K562 (cell line): ENCODE measurements around the gene CDH7. TPM values are rescaled to one million over a fixed set of nuclear protein-coding genes. Genes with fewer than 3 reads are reported as not detected.

ENCODE experiments used
- DEAF1 ChIP-seq: fragments of 450-650 bp; formaldehyde crosslinking; IDR thresholded peaks from 2 replicates; pipeline ENCODE4 v1.4.0; 2020; ENCODE audit warnings: mild to moderate bottlenecking, moderate library complexity
- HDAC6 ChIP-seq: IDR thresholded peaks from 2 replicates; pipeline ENCODE4 v1.6.1; 2012; ENCODE audit warnings: low read depth, mild to moderate bottlenecking, control low read depth, inconsistent platforms, low read length, moderate library complexity
- HINFP ChIP-seq: fragments of 450-650 bp; conservative IDR thresholded peaks from 2 replicates; pipeline ENCODE4 v1.6.1; 2016; ENCODE audit warnings: missing genetic modification characterization, low read depth, mild to moderate bottlenecking, control low read depth, missing compliant biosample characterization
- JUND ChIP-seq, 2 experiments: IDR thresholded peaks; 2 replicates in 1 of 2; 3 replicates in 1 of 2; pipeline ENCODE4 v1.6.1; 2011; ENCODE audit warnings: borderline replicate concordance in 2 of 2, low read depth in 2 of 2, low read length in 2 of 2, improper control_type of control experiment in 1 of 2, missing biosample characterization in 1 of 2, missing genetic modification characterization in 1 of 2, missing genetic modification reagents in 1 of 2
- MGA ChIP-seq: fragments of 450-650 bp; IDR thresholded peaks from 2 replicates; pipeline ENCODE4 v1.6.1; 2016; ENCODE audit warnings: mild to moderate bottlenecking, moderate library complexity
- OTX1 ChIP-seq: fragments of 450-650 bp; formaldehyde crosslinking; IDR thresholded peaks from 2 replicates; pipeline ENCODE4 v1.4.0; 2022; ENCODE audit warnings: mild to moderate bottlenecking
- SRF ChIP-seq, 2 experiments: fragments of 250-450, 450-650 bp in 1 of 2; sonication (Bioruptor Pico) in 1 of 2; sonication (generic) in 1 of 2; formaldehyde crosslinking; IDR thresholded peaks; 2 replicates each; pipeline versions ENCODE4 v1.5.0 to v1.5.1; 2020 to 2022; ENCODE audit warnings: mild to moderate bottlenecking in 1 of 2, missing genetic modification reagents in 1 of 2
- USF1 ChIP-seq: sonication (generic); formaldehyde crosslinking; IDR thresholded peaks from 2 replicates; pipeline ENCODE4 v1.9.0; 2022; ENCODE audit warnings: mild to moderate bottlenecking, missing genetic modification reagents
- ZKSCAN1 ChIP-seq: fragments of 150-350 bp; IDR thresholded peaks from 2 replicates; pipeline ENCODE4 v1.6.1; 2016; ENCODE audit warnings: low read depth, low read length
- ZNF583 ChIP-seq: fragments of 250-450 bp; sonication (Bioruptor Pico); IDR thresholded peaks from 2 replicates; pipeline ENCODE4 v1.4.0; 2020
- ZNF644 ChIP-seq: fragments of 200-800 bp; sonication (Bioruptor generic); IDR thresholded peaks from 2 replicates; pipeline ENCODE4 v1.6.1; 2016; ENCODE audit warnings: low read depth, missing genetic modification characterization, missing compliant biosample characterization
- polyA plus RNA-seq, 8 experiments: library from polyadenylated mRNA; depleted of rRNA in 4 of 8; stranded (reverse) in 5 of 8; unstranded in 3 of 8; fragments of >200 nt; fragmentation: Nextera tagmentation in 2 of 8; fragmentation: Illumina TruSeq in 1 of 8; extraction: Ambion mirVana in 2 of 8; extraction: Trizol in 1 of 8; gene quantifications; 2 replicates each; pipeline versions ENCODE4 v1.2.1 to v1.2.3, GENCODE V29; 2011 to 2014; ENCODE audit warnings: inconsistent platforms in 1 of 8, missing spikeins in 1 of 8
- total RNA-seq, 7 experiments: library from RNA; depleted of rRNA in 6 of 7; stranded (reverse); fragments of >200 nt in 6 of 7; fragmentation: Illumina TruSeq in 2 of 7; extraction: Trizol in 2 of 7; gene quantifications; 2 replicates each; pipeline versions ENCODE4 v1.2.1 to v1.2.3, GENCODE V29; 2011 to 2021; ENCODE audit warnings: low replicate concordance in 1 of 7

CDH7 gene
- total and polyA plus RNA-seq, 9 of the 15 experiments (the other 6 are each of a cell fraction or from before 2014, with no cell fraction given), result 0.01 to 0.07 (median 0.05) TPM; not detected in 6

- TF ChIP-seq MGA (no peak), HDAC6 (no peak), ZNF644 (no peak), HINFP (no peak), ZKSCAN1 (no peak), DEAF1 (no peak), JUND (IDR thresholded peaks at IDR 0.05; ENCODE audit: borderline replicate concordance, low read depth, low read length) (no peak), JUND (tag; IDR thresholded peaks at IDR 0.05; ENCODE audit: borderline replicate concordance, low read depth, low read length) (no peak), SRF (CRISPR knock-in tag; IDR thresholded peaks at IDR 0.05) (no peak), ZNF583 (no peak), OTX1 (CRISPR knock-in tag) (no peak), USF1 (CRISPR knock-in tag) (no peak)
Measured at GRCh38 chr18:65869527-65869926, 118.7 kb downstream of the CDH7 start (continued).
